B cell (primary cell): ENCODE results near the gene ARHGAP12. TPM values are rescaled to one million over a fixed set of nuclear protein-coding genes. Genes with fewer than 3 reads are reported as not detected.

Experiments
- ATAC-seq: fragments of 200-7000 bp; cut with Tn5 transposase; one replicate; pipeline ENCODE4 v1.10.0; 2021; ENCODE audit warnings: low read depth, mild to moderate bottlenecking, moderate number of reproducible peaks, moderate library complexity
- CTCF ChIA-PET: fragments of 350-600 bp; sonication (Branson Sonifier 250); formaldehyde crosslinking; loops from one replicate; lab custom pipeline; 2021; ENCODE audit warnings: antibody characterized with exemption, inconsistent platforms; lab: Charles Lee
- POLR2A ChIA-PET: fragments of 350-600 bp; sonication (Branson Sonifier 250); formaldehyde crosslinking; loops from one replicate; lab custom pipeline; 2021; ENCODE audit warnings: antibody characterized with exemption; lab: Charles Lee
- DNase-seq: peaks from one replicate; pipeline ENCODE4 v3.0.0; 2013
- H2AFZ ChIP-seq: 2 replicates; pipeline ENCODE4 v1.6.1; 2012; ENCODE audit warnings: mild to moderate bottlenecking, low read depth, low read length; ENCODE audit not compliant: insufficient read depth, poor library complexity, severe bottlenecking
- H3K27ac ChIP-seq, 2 donors: 1 replicate in 1 of 2; 2 replicates in 1 of 2; pipeline ENCODE4 v1.5.1; 2012 to 2013; ENCODE audit warnings: low read length in 2 of 2, mild to moderate bottlenecking in 2 of 2, moderate library complexity in 1 of 2
- H3K27me3 ChIP-seq, 4 experiments: fragments of 200-600 bp in 1 of 4; sonication (generic) in 1 of 4; replicated peaks in 1 of 4; 1 replicate in 2 of 4; 2 replicates in 2 of 4; pipeline versions ENCODE4 v1.6.1 to v1.7.0; 2013 to 2016; ENCODE audit warnings: low read length in 3 of 4, mild to moderate bottlenecking in 2 of 4, mixed read lengths in 1 of 4, moderate library complexity in 1 of 4; ENCODE audit not compliant: insufficient read depth in 4 of 4, control insufficient read depth in 3 of 4; ENCODE audit errors: control extremely low read depth in 1 of 4
- H3K36me3 ChIP-seq, 2 experiments: replicated peaks in 1 of 2; 1 replicate in 1 of 2; 2 replicates in 1 of 2; pipeline versions ENCODE4 v1.6.1 to v1.7.1; 2013; ENCODE audit warnings: low read length in 1 of 2; ENCODE audit not compliant: insufficient read depth in 2 of 2, control insufficient read depth in 1 of 2; ENCODE audit errors: control extremely low read depth in 1 of 2, extremely low read depth in 1 of 2
- H3K4me1 ChIP-seq, 2 donors: fragments of 200-600 bp in 1 of 2; sonication (generic) in 1 of 2; 1 replicate in 1 of 2; 2 replicates in 1 of 2; pipeline versions ENCODE4 v1.5.1 to v1.6.1; 2013 to 2017; ENCODE audit warnings: low read length in 2 of 2; ENCODE audit not compliant: control insufficient read depth in 2 of 2, insufficient read depth in 2 of 2
- H3K4me2 ChIP-seq: replicated peaks from 2 replicates; pipeline ENCODE3; 2012; ENCODE audit warnings: mild to moderate bottlenecking, low read depth, low read length; ENCODE audit not compliant: poor library complexity, severe bottlenecking
- H3K4me3 ChIP-seq, 5 experiments: fragments of 200-600 bp in 1 of 5; sonication (generic) in 1 of 5; 1 replicate in 3 of 5; 2 replicates in 2 of 5; pipeline versions ENCODE4 v1.5.1 to v1.7.0; 2011 to 2016; ENCODE audit warnings: low read length in 4 of 5, mild to moderate bottlenecking in 4 of 5, low read depth in 2 of 5, control low read depth in 1 of 5, moderate library complexity in 1 of 5; ENCODE audit not compliant: insufficient read depth in 1 of 5; ENCODE audit errors: control extremely low read depth in 1 of 5, extremely low read depth in 1 of 5
- H3K79me2 ChIP-seq: fragments of 200-600 bp; sonication (generic); one replicate; pipeline ENCODE4 v1.6.0; 2016; ENCODE audit warnings: low read length; ENCODE audit not compliant: control insufficient read depth, insufficient read depth
- H3K9ac ChIP-seq: fragments of 200-600 bp; sonication (generic); 2 replicates; pipeline ENCODE4 v1.6.1; 2017; ENCODE audit warnings: mild to moderate bottlenecking, low read length, moderate library complexity
- H3K9me3 ChIP-seq, 3 donors: one replicate each; pipeline versions ENCODE4 v1.6.1 to v1.7.1; 2013; ENCODE audit warnings: low read length in 2 of 3; ENCODE audit not compliant: control insufficient read depth in 2 of 3, insufficient read depth in 1 of 3; ENCODE audit errors: control extremely low read depth in 1 of 3
- H4K20me1 ChIP-seq: 2 replicates; pipeline ENCODE4 v1.6.0; 2012; ENCODE audit warnings: mild to moderate bottlenecking, low read length; ENCODE audit not compliant: insufficient read depth, control insufficient read depth, poor library complexity, severe bottlenecking
- H3K27ac Mint-ChIP-seq: one replicate; pipeline ENCODE4 v1.8.0; 2021; ENCODE audit warnings: mixed read lengths
- H3K27me3 Mint-ChIP-seq: one replicate; pipeline ENCODE4 v1.8.0; 2021; ENCODE audit warnings: mixed read lengths
- H3K4me1 Mint-ChIP-seq: one replicate; pipeline ENCODE4 v1.8.0; 2021; ENCODE audit warnings: mixed read lengths
- H3K4me3 Mint-ChIP-seq: one replicate; pipeline ENCODE4 v1.8.0; 2021; ENCODE audit warnings: mixed read lengths
- H3K9me3 Mint-ChIP-seq: one replicate; pipeline ENCODE4 v1.8.0; 2022; ENCODE audit warnings: mixed read lengths; ENCODE audit not compliant: insufficient read depth
- CTCF ChIP-seq: fragments of 200-600 bp; IDR thresholded peaks from one replicate; pipeline ENCODE4 v1.8.0; 2022; ENCODE audit warnings: antibody characterized with exemption, mild to moderate bottlenecking
- EZH2 ChIP-seq: IDR thresholded peaks from 2 replicates; pipeline ENCODE4 v1.6.1; 2012; ENCODE audit warnings: borderline replicate concordance, low read depth, mild to moderate bottlenecking, moderate library complexity, low read length; ENCODE audit not compliant: insufficient read depth, poor library complexity, severe bottlenecking
- WGBS: methylation state at CpG from one replicate; pipeline ENCODE4 v1.1.5; 2013; ENCODE audit warnings: missing lambda C conversion rate; ENCODE audit not compliant: insufficient coverage; 5-methylcytosine and 5-hydroxymethylcytosine counted together
- intact Hi-C: fragments of 100-400 bp; cut with micrococcal nuclease; formaldehyde crosslinking; loops from one replicate; pipeline ENCODE4 v1.10.0; 2022
- polyA plus RNA-seq: library from polyadenylated mRNA; depleted of rRNA; stranded (reverse); fragments of >200 nt; gene quantifications from 2 replicates; pipeline ENCODE4 v1.2.3, GENCODE V29; 2012
- total RNA-seq, 2 donors: library from RNA; stranded (reverse); fragments of 120-200 nt in 1 of 2; gene quantifications; 1 replicate in 1 of 2; 2 replicates in 1 of 2; pipeline versions ENCODE4 v1.2.3 to v1.2.4, GENCODE V29; 2013 to 2022

Gene ARHGAP12
- total and polyA plus RNA-seq, 2 donors (not counting 1 experiment from before 2014, with no cell fraction given): 12.3 to 45.3 TPM

GRCh38 chr10:31954410-31955191 is 26.0 kb upstream of the ARHGAP12 start:
- H3K36me3 ChIP-seq: no peaks in the 10 kb centered on the region
- no peaks in the 10 kb centered on the region for H4K20me1 ChIP-seq
- H3K9ac ChIP-seq: no peak overlapping the region
- ATAC-seq (no peak), DNase-seq (no peak)
- Mint-ChIP-seq H3K27ac (no peak overlapping the region), H3K27me3 (no peaks in the 10 kb centered on the region), H3K4me1 (no peaks in the 10 kb centered on the region), H3K4me3 (no peak overlapping the region), H3K9me3 (peaks cover 8% of the 10 kb centered on the region)
- POLR2A ChIA-PET: no interaction called here
- intact Hi-C loops: no loop called here
- TF ChIP-seq CTCF: no peak
- TF ChIP-seq EZH2: no peak
- no peaks in the 10 kb centered on the region for H3K4me1 ChIP-seq
- no peaks in the 10 kb centered on the region for H3K79me2 ChIP-seq
- 90% methylated on average over 2 of the region's 2 CpGs for WGBS
- CTCF ChIA-PET: no interaction called here
- no peak overlapping the region for H3K4me3 ChIP-seq
- no peak overlapping the region for H3K4me2 ChIP-seq
- no peaks in the 10 kb centered on the region for H3K27me3 ChIP-seq
- peaks cover 0 to 8% (median 7%) of the 10 kb centered on the region in 3 donors for H3K9me3 ChIP-seq
- H2AFZ ChIP-seq: no peak overlapping the region
- H3K27ac ChIP-seq: no peak overlapping the region

DNA sequence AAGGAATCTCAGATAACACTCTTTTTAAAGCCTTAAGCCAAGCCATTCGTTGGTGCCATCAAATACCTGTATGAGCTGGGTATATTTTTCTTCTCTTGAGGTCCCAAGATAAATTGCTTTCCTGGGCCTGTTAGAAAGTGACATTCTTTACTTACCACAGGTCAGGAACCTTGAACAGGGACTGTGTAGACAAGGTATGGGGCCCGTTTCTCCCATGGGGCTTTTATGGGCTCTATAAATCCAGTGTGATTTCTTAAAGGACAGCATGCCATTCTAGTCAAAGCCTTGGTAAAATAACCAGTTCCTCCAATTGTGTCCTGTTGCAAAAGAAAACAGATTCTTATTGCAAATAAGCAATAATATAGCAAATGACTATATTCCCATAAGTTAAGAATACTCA is 24.8 kb upstream of the ARHGAP12 start:
- no peak overlapping the region for H3K4me3 ChIP-seq
- peaks cover 0 to 8% (median 7%) of the 10 kb centered on the region in 3 donors for H3K9me3 ChIP-seq
- H3K27ac ChIP-seq: no peak overlapping the region
- H3K27ac Mint-ChIP-seq: no peak overlapping the region
- no peak overlapping the region for H3K4me2 ChIP-seq
- H3K9ac ChIP-seq: no peak overlapping the region
- 100% methylated on average over 1 of the region's 2 CpGs for WGBS
- no peaks in the 10 kb centered on the region for H3K79me2 ChIP-seq
- no peaks in the 10 kb centered on the region for H3K4me1 ChIP-seq
- no peak overlapping the region for H2AFZ ChIP-seq
- H3K4me1 Mint-ChIP-seq: no peaks in the 10 kb centered on the region
- H3K36me3 ChIP-seq: no peaks in the 10 kb centered on the region
- no peak for ATAC-seq
- ChIA-PET POLR2A (no interaction called here), CTCF (interaction anchor here (1.0 kb wide), 1 partner anchor 10 kb away, joined by 3 read pairs; no protein-coding TSS in a partner anchor)
- no peaks in the 10 kb centered on the region for H3K27me3 ChIP-seq
- TF ChIP-seq EZH2: no peak
- TF ChIP-seq CTCF: no peak
- intact Hi-C loops: no loop called here
- H4K20me1 ChIP-seq: no peaks in the 10 kb centered on the region
- no peak for DNase-seq
- no peak overlapping the region for H3K4me3 Mint-ChIP-seq
- H3K27me3 Mint-ChIP-seq: no peaks in the 10 kb centered on the region
- peaks cover 8% of the 10 kb centered on the region for H3K9me3 Mint-ChIP-seq
